Uterus (tissue), 2 donors: ENCODE results near the gene TM4SF1.

Experiments used
- POLR2A ChIP-seq, 2 donors: fragments of 450-650 bp; IDR thresholded peaks; one replicate each; pipeline ENCODE4 v1.6.1; 2016; ENCODE audit warnings: antibody characterized with exemption in 2 of 2, mild to moderate bottlenecking in 1 of 2, moderate library complexity in 1 of 2
- TF ChIP-seq, protein P1 (sequence below), 4 experiments: fragments of 200-600 bp in 2 of 4; fragments of 450-650 bp in 2 of 4; sonication (generic) in 2 of 4; IDR thresholded peaks; one replicate each; pipeline ENCODE4 v1.5.1; 2016 to 2019; ENCODE audit warnings: antibody characterized with exemption in 4 of 4, mild to moderate bottlenecking in 2 of 4, moderate library complexity in 1 of 4

GRCh38 chr3:149376718-149377407 lies 586 bp downstream of the TM4SF1 start:
- peak in 1 of 2 donors; percentile 19 for TF ChIP-seq POLR2A (IDR thresholded peaks at IDR 0.05)
- TF ChIP-seq, protein P1, sequence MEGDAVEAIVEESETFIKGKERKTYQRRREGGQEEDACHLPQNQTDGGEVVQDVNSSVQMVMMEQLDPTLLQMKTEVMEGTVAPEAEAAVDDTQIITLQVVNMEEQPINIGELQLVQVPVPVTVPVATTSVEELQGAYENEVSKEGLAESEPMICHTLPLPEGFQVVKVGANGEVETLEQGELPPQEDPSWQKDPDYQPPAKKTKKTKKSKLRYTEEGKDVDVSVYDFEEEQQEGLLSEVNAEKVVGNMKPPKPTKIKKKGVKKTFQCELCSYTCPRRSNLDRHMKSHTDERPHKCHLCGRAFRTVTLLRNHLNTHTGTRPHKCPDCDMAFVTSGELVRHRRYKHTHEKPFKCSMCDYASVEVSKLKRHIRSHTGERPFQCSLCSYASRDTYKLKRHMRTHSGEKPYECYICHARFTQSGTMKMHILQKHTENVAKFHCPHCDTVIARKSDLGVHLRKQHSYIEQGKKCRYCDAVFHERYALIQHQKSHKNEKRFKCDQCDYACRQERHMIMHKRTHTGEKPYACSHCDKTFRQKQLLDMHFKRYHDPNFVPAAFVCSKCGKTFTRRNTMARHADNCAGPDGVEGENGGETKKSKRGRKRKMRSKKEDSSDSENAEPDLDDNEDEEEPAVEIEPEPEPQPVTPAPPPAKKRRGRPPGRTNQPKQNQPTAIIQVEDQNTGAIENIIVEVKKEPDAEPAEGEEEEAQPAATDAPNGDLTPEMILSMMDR (IDR thresholded peaks at IDR 0.05): no peak
